GM23338 (cell line): ENCODE results near the gene CALHM5.

ENCODE experiments used
- EZH2 ChIP-seq: fragments of 200-600 bp; sonication (generic); IDR thresholded peaks from one replicate; pipeline ENCODE4 v1.8.0; 2017; ENCODE audit warnings: antibody characterized with exemption, mild to moderate bottlenecking, low read depth; ENCODE audit not compliant: unreplicated experiment
- EZH2phosphoT487 ChIP-seq: fragments of 200-600 bp; sonication (generic); IDR thresholded peaks from one replicate; pipeline ENCODE4 v1.8.1; 2018; ENCODE audit warnings: antibody characterized with exemption; ENCODE audit not compliant: unreplicated experiment
- NANOG ChIP-seq: IDR thresholded peaks from 2 replicates; pipeline ENCODE4 v1.6.1; 2016; ENCODE audit warnings: antibody characterized with exemption, borderline replicate concordance
- POLR2AphosphoS5 ChIP-seq: IDR thresholded peaks from 2 replicates; pipeline ENCODE4 v1.6.1; 2016; ENCODE audit warnings: antibody characterized with exemption, low read depth
- TF ChIP-seq, protein P1 (sequence below): IDR thresholded peaks from one replicate; pipeline ENCODE4 v1.6.1; 2018; ENCODE audit warnings: antibody characterized with exemption; ENCODE audit not compliant: unreplicated experiment
- TF ChIP-seq, protein P2 (sequence below), 2 experiments: fragments of 200-600 bp in 1 of 2; sonication (generic) in 1 of 2; conservative IDR thresholded peaks; 2 replicates each; pipeline versions ENCODE4 v1.5.1 to v1.6.1; 2016 to 2017; ENCODE audit warnings: antibody characterized with exemption in 2 of 2, low read depth in 2 of 2, mild to moderate bottlenecking in 2 of 2, moderate library complexity in 1 of 2
- TF ChIP-seq, protein P3 (sequence below): IDR thresholded peaks from 2 replicates; pipeline ENCODE4 v1.6.1; 2016; ENCODE audit warnings: antibody characterized with exemption

DNA sequence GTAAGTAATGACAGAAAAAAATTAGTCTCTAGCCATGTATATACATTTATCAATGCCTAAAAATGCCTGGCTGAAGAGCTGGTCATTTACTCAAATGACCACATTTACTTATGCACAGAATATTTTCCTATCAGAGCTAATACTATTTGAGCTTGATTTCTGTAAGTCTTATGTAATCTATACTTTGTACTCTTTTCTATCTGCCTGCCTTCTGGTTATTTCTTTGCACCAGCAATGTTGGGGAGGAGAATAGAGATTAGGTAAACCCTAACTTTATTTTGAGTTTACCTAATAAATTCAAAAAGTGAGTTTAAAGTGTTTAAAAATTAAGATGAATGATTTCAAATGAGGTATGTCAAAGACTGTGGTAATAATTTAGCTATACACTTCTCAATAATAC lies 3.7 kb downstream of the CALHM5 start:
- TF ChIP-seq, protein P1, sequence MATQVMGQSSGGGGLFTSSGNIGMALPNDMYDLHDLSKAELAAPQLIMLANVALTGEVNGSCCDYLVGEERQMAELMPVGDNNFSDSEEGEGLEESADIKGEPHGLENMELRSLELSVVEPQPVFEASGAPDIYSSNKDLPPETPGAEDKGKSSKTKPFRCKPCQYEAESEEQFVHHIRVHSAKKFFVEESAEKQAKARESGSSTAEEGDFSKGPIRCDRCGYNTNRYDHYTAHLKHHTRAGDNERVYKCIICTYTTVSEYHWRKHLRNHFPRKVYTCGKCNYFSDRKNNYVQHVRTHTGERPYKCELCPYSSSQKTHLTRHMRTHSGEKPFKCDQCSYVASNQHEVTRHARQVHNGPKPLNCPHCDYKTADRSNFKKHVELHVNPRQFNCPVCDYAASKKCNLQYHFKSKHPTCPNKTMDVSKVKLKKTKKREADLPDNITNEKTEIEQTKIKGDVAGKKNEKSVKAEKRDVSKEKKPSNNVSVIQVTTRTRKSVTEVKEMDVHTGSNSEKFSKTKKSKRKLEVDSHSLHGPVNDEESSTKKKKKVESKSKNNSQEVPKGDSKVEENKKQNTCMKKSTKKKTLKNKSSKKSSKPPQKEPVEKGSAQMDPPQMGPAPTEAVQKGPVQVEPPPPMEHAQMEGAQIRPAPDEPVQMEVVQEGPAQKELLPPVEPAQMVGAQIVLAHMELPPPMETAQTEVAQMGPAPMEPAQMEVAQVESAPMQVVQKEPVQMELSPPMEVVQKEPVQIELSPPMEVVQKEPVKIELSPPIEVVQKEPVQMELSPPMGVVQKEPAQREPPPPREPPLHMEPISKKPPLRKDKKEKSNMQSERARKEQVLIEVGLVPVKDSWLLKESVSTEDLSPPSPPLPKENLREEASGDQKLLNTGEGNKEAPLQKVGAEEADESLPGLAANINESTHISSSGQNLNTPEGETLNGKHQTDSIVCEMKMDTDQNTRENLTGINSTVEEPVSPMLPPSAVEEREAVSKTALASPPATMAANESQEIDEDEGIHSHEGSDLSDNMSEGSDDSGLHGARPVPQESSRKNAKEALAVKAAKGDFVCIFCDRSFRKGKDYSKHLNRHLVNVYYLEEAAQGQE = no peak
- TF ChIP-seq POLR2AphosphoS5 (no peak), EZH2phosphoT487 (no peak), EZH2 (no peak), NANOG (no peak)
- TF ChIP-seq, protein P2, sequence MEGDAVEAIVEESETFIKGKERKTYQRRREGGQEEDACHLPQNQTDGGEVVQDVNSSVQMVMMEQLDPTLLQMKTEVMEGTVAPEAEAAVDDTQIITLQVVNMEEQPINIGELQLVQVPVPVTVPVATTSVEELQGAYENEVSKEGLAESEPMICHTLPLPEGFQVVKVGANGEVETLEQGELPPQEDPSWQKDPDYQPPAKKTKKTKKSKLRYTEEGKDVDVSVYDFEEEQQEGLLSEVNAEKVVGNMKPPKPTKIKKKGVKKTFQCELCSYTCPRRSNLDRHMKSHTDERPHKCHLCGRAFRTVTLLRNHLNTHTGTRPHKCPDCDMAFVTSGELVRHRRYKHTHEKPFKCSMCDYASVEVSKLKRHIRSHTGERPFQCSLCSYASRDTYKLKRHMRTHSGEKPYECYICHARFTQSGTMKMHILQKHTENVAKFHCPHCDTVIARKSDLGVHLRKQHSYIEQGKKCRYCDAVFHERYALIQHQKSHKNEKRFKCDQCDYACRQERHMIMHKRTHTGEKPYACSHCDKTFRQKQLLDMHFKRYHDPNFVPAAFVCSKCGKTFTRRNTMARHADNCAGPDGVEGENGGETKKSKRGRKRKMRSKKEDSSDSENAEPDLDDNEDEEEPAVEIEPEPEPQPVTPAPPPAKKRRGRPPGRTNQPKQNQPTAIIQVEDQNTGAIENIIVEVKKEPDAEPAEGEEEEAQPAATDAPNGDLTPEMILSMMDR (conservative IDR thresholded peaks at IDR 0.05; ENCODE audit: low read depth in 2 of 2) = no peak
- TF ChIP-seq, protein P3, sequence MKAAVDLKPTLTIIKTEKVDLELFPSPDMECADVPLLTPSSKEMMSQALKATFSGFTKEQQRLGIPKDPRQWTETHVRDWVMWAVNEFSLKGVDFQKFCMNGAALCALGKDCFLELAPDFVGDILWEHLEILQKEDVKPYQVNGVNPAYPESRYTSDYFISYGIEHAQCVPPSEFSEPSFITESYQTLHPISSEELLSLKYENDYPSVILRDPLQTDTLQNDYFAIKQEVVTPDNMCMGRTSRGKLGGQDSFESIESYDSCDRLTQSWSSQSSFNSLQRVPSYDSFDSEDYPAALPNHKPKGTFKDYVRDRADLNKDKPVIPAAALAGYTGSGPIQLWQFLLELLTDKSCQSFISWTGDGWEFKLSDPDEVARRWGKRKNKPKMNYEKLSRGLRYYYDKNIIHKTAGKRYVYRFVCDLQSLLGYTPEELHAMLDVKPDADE = no peak
